Activated CD8-positive, alpha-beta memory T cell treated with anti-CD3 and anti-CD28 coated beads for 4 hours (primary cell): ENCODE results near the gene INPP5F.

Experiments
- DNase-seq, 2 donors: peaks; one replicate each; pipeline ENCODE4 v3.0.0-alpha.2; 2020; ENCODE audit warnings: low read depth in 2 of 2

Gene INPP5F

DNA sequence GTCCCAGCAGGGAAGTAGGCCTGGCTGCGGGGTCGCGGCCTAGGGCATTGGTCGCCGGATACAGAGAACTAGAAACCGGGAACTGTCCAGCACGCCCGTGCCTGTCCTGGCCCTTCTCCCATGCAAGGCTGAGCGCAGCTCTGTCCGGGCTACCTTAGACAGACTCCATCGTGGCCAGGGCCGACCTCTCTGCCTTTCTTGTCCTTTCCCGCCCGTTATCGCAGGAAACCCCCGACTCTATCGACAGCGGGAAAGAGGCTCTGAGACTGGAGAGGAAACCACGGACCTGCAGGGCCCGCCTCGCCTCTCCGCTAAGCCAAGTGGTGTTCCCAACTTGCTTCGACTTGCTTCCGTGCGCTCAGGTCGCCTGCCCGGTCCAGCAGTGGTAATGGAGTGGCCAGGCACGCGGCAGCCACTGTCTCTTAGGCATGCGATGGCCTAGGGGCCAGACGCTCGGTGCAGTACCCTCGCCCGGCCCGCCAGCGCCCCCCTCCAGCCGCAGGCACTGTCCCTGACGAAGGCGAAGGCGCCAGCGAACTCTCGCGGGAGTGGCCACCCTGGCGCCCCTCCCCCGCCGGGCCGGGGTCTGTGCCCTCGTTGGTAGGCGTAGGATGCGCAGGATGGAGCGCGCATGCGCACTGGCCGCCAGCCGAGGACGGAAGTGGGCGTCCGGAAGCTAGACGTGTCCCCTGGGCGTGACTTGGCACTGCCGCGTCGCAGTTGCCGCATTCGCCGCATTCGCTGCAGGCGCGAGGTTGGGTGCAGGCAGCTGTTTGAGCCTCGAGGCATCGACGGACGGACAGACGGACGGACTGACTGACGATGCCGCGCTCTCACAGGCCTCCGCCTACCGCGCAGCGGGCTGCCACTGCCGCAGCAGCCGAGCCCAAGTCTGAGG lies 92.4 kb downstream of the INPP5F start:
- no peak for DNase-seq

GRCh38 chr10:119818889-119819270 lies 93.0 kb downstream of the INPP5F start:
- DNase-seq = no peak

DNA sequence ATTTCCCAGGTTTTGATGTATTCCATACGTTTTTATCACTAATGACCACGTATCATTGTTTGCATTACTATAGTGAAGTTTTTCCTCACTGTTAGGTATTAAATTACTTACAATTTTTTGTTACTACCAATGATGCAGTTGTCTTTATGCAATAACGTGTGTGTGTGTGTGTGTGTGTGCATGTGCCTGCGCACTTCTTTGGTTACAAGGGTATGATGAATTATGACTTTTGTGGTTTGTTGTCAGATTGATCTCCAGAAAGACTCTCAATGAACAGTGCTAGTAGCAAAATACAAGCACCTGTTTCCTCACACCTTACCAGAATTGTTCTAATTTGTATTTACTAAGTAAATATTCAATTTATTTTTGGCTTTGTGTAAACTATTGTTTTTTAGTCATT lies 95.3 kb downstream of the INPP5F start:
- DNase-seq = no peak

- no peak for DNase-seq
Observed at GRCh38 chr10:119824299-119824698, 98.4 kb downstream of the INPP5F start.

DNA sequence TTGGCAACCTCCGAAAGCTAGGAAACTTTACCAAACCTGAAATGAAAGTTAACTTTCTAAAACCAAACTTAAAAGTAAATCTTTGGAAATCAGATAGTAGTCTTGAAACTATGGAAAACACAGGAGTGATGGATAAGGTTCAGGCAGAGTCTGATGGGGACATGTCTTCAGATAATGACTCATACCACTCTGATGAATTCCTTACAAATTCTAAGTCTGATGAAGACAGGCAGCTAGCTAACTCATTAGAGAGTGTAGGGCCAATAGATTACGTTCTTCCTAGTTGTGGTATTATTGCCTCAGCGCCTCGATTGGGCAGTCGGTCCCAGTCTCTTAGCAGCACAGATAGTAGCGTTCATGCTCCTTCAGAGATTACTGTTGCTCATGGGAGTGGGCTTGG lies 100.9 kb downstream of the INPP5F start:
- no peak for DNase-seq

- no peak for DNase-seq
Observed at GRCh38 chr10:119827430-119827829, 101.6 kb downstream of the INPP5F start.

GRCh38 chr10:119829429-119829828 lies 103.6 kb downstream of the INPP5F start:
- no peak for DNase-seq

DNA sequence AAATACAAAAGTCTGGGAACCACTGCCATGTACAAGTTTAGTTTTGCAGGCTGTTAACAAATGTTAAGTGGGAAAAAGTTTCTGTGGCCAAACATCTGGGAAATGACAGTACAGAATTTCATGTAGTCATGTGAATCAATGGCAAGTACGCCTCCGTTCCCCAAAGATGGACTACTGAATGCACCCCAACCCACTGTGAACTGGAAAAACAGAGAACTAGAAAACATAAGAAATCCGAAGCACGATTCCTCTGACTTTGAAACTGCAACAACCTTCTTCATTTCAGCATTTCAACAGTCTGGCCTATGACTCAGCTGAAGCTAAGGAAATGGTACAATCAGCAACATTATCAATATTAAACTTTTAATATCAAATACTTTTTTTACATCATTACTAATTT lies 105.0 kb downstream of the INPP5F start:
- DNase-seq = no peak

DNA sequence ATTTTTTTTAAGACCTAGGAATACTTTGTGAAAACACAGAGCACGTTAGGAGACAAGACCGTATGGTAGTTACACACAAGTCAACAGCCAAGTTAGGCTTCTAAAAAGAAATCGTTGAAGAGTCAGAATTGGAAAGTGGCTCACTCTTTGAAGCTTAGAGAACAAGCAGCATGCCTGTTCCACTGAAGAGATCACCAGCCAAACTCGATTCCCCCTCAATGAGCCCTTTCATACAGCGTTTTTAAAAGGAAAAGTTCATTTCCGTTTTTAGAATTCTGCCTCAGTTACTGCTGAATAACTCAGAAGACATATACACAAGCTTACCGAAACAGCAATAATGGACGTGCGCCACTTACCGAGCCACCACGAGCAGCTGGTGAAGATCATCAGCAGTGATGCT lies 105.8 kb downstream of the INPP5F start:
- DNase-seq = no peak

- DNase-seq = no peak
Observed at GRCh38 chr10:119832951-119833350, 107.1 kb downstream of the INPP5F start.

DNA sequence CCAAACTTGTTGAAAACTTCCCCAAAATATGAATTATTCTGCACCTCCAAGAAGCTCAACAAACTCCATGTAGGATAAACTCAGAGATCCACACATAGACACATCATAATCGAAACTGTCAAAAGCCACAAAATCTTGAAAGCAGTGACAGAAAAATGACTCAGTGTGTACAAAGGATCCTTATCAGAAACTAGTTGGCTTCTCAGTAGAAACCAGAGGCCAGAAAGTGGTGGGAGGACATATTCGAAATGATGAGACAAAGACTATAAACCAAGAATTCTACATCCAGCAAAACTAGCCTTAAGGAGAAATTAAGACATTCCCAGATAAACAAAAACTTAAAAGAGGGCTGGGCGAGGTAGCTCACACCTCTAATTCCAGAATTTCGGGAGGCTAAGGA lies 108.3 kb downstream of the INPP5F start:
- DNase-seq = no peak

- no peak for DNase-seq
Observed at GRCh38 chr10:119845656-119846055, 119.8 kb downstream of the INPP5F start.

- DNase-seq = no peak
Observed at GRCh38 chr10:119849031-119849789, 123.4 kb downstream of the INPP5F start.

DNA sequence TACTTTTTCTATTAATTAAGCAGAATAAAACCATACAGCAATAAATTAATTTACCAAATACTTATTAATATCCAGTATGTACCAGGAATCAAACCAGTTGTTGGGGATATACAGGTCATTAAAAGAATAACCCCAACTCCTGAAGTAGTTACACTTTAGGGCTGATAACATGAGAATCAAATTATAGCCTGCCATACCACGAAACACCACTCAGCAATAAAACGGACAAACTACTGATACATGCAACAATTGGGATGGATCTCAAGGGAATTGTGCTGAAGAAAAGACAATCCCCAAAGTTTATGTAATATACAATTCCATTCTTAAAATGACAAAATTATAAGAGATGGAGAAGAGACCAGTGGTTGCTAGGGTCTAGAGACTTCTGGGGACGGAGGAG lies 124.1 kb downstream of the INPP5F start:
- DNase-seq = no peak

DNA sequence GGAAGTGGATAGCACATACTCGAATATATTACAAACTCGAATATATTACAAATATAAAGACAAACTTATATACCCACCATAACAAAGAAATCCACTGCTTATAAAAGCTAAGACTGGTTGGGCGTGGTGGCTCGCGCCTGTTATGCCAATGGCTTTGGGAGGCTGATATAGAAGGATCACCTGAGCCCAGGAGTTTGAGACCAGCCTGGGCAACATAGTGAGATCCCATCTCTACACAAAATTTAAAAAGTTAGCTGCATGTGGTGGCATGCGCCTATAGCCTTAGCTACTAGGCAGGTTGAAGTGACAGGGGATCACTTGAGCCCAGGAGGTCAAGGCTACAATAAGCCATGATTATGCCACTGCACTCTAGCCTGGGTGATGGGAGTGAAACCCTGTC lies 126.4 kb downstream of the INPP5F start:
- no peak for DNase-seq

DNA sequence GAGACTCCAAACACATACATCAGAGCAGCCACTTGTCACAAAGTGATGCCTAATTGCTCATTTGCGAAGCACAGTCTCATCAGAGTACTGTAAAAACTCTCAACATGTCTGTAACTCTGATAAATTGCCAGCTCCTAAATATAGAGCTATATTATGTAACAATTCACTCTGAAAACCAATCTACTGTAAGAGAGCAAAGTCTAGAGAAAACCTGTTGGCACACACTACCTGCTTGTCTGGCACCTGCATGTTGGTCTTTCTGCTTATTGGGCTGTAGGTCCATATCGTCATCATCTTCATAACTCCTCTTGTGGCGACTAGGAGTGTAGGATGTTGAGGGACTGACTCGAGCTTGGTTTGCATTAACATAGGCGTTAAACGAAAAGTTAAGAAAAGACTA lies 127.0 kb downstream of the INPP5F start:
- DNase-seq = no peak

- DNase-seq = no peak
Observed at GRCh38 chr10:119853574-119853973, 127.7 kb downstream of the INPP5F start.

GRCh38 chr10:119858063-119858462 lies 132.2 kb downstream of the INPP5F start:
- no peak for DNase-seq

- no peak for DNase-seq
Observed at GRCh38 chr10:119859420-119860258, 133.8 kb downstream of the INPP5F start.

DNA sequence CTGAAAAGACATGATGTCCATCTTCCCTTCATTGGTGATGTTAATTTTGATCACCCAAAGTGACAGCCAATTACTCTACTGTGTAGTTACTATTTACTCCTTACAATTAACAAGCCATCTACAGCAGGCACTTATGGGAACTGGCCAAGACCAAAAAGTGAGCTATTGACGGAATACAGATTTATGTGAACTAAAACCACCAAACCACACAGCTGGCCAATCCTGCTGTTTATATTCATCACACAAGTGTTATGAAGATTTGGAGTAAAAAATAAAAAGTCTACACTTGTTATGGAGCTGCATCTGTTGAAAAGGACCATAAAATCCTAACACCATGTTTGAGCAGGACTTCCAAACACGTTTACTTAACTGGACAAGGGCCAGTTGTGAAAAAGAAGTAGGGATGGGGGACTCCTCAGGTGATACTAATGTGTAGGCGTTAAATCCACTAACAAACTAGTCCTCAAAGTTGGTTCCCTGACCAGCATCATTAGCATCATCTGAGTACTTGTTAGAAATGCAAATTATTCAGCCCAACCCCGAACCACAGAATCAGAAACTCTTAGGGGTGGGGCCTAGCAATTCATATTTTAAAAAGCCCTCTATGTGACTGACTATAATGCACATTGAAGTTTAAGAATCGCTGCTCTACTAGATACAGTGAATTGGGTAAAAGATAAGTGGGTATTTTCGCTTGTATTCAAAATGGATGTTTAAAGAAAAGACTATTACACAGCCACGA lies 135.2 kb downstream of the INPP5F start:
- no peak for DNase-seq

DNA sequence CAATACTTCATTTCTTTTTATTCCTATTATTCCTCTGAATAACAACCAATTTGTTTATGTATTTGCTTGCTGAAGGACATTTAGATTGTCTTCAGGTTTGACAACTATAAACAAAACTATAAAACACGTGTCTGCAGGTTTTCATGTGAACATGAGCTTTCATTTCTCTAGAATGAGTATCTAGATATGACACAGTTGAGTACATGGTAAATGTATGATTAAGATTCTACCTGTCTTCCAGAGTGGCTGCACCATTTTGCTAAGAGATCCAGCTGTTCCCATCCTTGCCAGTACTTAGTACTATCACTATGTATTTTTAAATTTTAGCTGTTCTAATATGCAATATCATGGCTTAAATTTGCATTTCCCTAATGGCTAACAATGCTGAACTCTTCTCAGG lies 136.7 kb downstream of the INPP5F start:
- no peak for DNase-seq
